SU-DHL-6 (cell line): ENCODE results near the gene SERINC2.

Source experiments
- H2AFZ ChIP-seq: fragments of 200-600 bp; sonication (generic); 2 replicates; pipeline ENCODE4 v1.6.1; 2014; ENCODE audit warnings: low read depth, mild to moderate bottlenecking, moderate library complexity, mixed read lengths, antibody characterized with exemption, low read length; ENCODE audit not compliant: severe bottlenecking
- H3F3A ChIP-seq: fragments of 200-600 bp; shearing (Covaris generic); 2 replicates; pipeline ENCODE4 v1.6.0; 2016; ENCODE audit warnings: antibody characterized with exemption, mild to moderate bottlenecking; ENCODE audit not compliant: insufficient read depth
- H3K27ac ChIP-seq: fragments of 200-600 bp; sonication (generic); 2 replicates; pipeline ENCODE4 v1.5.1; 2016; ENCODE audit warnings: low read depth, mild to moderate bottlenecking, low read length, moderate library complexity, mixed read lengths
- H3K27me3 ChIP-seq: fragments of 200-600 bp; sonication (generic), shearing (Covaris generic); 2 replicates; pipeline ENCODE4 v1.6.0; 2014; ENCODE audit warnings: mild to moderate bottlenecking, low read length
- H3K36me3 ChIP-seq: fragments of 200-600 bp; sonication (generic); 2 replicates; pipeline ENCODE4 v1.6.1; 2014; ENCODE audit warnings: mild to moderate bottlenecking, low read length, mixed read lengths
- H3K4me2 ChIP-seq: fragments of 300-600, 200-600 bp; shearing (Covaris generic), sonication (generic); 2 replicates; pipeline ENCODE4 v1.6.0; 2014; ENCODE audit warnings: low read length, low read depth, mild to moderate bottlenecking; ENCODE audit not compliant: poor library complexity, severe bottlenecking
- H3K4me3 ChIP-seq: fragments of 200-600 bp; sonication (generic); 2 replicates; pipeline ENCODE4 v1.5.1; 2014; ENCODE audit warnings: antibody characterized with exemption, low read length, mild to moderate bottlenecking, mixed read lengths; ENCODE audit not compliant: insufficient read depth, poor library complexity, severe bottlenecking
- H3K79me2 ChIP-seq: fragments of 200-600 bp; sonication (generic); 2 replicates; pipeline ENCODE4 v1.6.1; 2014; ENCODE audit warnings: mild to moderate bottlenecking, low read length, moderate library complexity; ENCODE audit not compliant: insufficient read depth
- H3K9ac ChIP-seq: fragments of 200-600 bp; sonication (generic); 2 replicates; pipeline ENCODE4 v1.7.0; 2014; ENCODE audit warnings: mild to moderate bottlenecking, low read length
- H3K9me2 ChIP-seq: fragments of 200-600 bp; sonication (generic); replicated peaks from 2 replicates; pipeline ENCODE4 v1.6.1; 2014; ENCODE audit warnings: low read length; ENCODE audit not compliant: insufficient read depth
- H3K9me3 ChIP-seq: fragments of 200-600 bp; sonication (generic); 2 replicates; pipeline ENCODE4 v1.6.1; 2014; ENCODE audit warnings: low read length, mixed read lengths; ENCODE audit not compliant: insufficient read depth
- H4K20me1 ChIP-seq: fragments of 200-600 bp; sonication (generic); 2 replicates; pipeline ENCODE4 v1.6.1; 2014; ENCODE audit warnings: low read depth, mild to moderate bottlenecking, antibody characterized with exemption, low read length, moderate library complexity, mixed read lengths
- EZH2phosphoT487 ChIP-seq: fragments of 200-600 bp; sonication (generic), shearing (Covaris generic); conservative IDR thresholded peaks from 2 replicates; pipeline ENCODE4 v1.6.1; 2018; ENCODE audit warnings: mild to moderate bottlenecking, antibody characterized with exemption, low read length, moderate library complexity, mixed read lengths
- TF ChIP-seq, protein P1 (sequence below): fragments of 200-600 bp; sonication (generic); IDR thresholded peaks from one replicate; pipeline ENCODE4 v1.5.1; 2017; ENCODE audit warnings: antibody characterized with exemption, mild to moderate bottlenecking, low read length, moderate library complexity; ENCODE audit not compliant: insufficient read depth, poor library complexity, severe bottlenecking

The SERINC2 gene

GRCh38 chr1:31433396-31433930 is 20.4 kb downstream of the SERINC2 start:
- Histone ChIP-seq H3K9me2 (no peaks in the 10 kb centered on the region), H3K4me2 (no peak overlapping the region), H3K9me3 (no peaks in the 10 kb centered on the region), H3K27ac (no peak overlapping the region), H3K9ac (no peak overlapping the region), H3K79me2 (no peaks in the 10 kb centered on the region), H4K20me1 (no peaks in the 10 kb centered on the region), H3K4me3 (no peak overlapping the region), H3K36me3 (no peaks in the 10 kb centered on the region), H2AFZ (no peak overlapping the region), H3F3A (no peaks in the 10 kb centered on the region), H3K27me3 (no peaks in the 10 kb centered on the region)
- TF ChIP-seq, protein P1, sequence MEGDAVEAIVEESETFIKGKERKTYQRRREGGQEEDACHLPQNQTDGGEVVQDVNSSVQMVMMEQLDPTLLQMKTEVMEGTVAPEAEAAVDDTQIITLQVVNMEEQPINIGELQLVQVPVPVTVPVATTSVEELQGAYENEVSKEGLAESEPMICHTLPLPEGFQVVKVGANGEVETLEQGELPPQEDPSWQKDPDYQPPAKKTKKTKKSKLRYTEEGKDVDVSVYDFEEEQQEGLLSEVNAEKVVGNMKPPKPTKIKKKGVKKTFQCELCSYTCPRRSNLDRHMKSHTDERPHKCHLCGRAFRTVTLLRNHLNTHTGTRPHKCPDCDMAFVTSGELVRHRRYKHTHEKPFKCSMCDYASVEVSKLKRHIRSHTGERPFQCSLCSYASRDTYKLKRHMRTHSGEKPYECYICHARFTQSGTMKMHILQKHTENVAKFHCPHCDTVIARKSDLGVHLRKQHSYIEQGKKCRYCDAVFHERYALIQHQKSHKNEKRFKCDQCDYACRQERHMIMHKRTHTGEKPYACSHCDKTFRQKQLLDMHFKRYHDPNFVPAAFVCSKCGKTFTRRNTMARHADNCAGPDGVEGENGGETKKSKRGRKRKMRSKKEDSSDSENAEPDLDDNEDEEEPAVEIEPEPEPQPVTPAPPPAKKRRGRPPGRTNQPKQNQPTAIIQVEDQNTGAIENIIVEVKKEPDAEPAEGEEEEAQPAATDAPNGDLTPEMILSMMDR, result no peak
- TF ChIP-seq EZH2phosphoT487, result no peak

DNA sequence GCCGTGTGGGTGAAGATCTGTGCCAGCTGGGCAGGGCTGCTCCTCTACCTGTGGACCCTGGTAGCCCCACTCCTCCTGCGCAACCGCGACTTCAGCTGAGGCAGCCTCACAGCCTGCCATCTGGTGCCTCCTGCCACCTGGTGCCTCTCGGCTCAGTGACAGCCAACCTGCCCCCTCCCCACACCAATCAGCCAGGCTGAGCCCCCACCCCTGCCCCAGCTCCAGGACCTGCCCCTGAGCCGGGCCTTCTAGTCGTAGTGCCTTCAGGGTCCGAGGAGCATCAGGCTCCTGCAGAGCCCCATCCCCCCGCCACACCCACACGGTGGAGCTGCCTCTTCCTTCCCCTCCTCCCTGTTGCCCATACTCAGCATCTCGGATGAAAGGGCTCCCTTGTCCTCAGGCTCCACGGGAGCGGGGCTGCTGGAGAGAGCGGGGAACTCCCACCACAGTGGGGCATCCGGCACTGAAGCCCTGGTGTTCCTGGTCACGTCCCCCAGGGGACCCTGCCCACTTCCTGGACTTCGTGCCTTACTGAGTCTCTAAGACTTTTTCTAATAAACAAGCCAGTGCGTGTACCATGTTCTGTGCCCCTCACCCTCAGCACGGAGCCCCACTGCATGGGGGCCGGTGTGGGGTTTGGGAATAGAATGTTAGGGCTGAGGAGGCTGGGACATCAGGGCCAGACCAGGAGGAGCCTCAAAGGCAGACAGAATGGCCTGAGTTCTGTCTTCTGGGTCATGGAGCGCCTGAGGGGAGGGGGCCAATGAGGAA is 21.3 kb downstream of the SERINC2 start:
- Histone ChIP-seq H3K4me3 (no peak overlapping the region), H2AFZ (no peak overlapping the region), H3K9me2 (no peaks in the 10 kb centered on the region), H3K9me3 (no peaks in the 10 kb centered on the region), H3K79me2 (no peaks in the 10 kb centered on the region), H3F3A (no peaks in the 10 kb centered on the region), H3K9ac (no peak overlapping the region), H3K27me3 (no peaks in the 10 kb centered on the region), H3K27ac (no peak overlapping the region), H3K36me3 (no peaks in the 10 kb centered on the region), H4K20me1 (no peaks in the 10 kb centered on the region), H3K4me2 (no peak overlapping the region)
- no peak for TF ChIP-seq EZH2phosphoT487
- TF ChIP-seq, protein P1, result no peak

- no peak overlapping the region for H2AFZ ChIP-seq
- H3F3A ChIP-seq, result no peaks in the 10 kb centered on the region
- TF ChIP-seq, protein P1, result no peak
- no peak for TF ChIP-seq EZH2phosphoT487
- no peaks in the 10 kb centered on the region for H4K20me1 ChIP-seq
- no peaks in the 10 kb centered on the region for H3K9me3 ChIP-seq
- no peaks in the 10 kb centered on the region for H3K36me3 ChIP-seq
- no peaks in the 10 kb centered on the region for H3K79me2 ChIP-seq
- no peak overlapping the region for H3K27ac ChIP-seq
- H3K4me3 ChIP-seq, result no peak overlapping the region
- no peaks in the 10 kb centered on the region for H3K9me2 ChIP-seq
- H3K9ac ChIP-seq, result no peak overlapping the region
- H3K27me3 ChIP-seq, result no peaks in the 10 kb centered on the region
- H3K4me2 ChIP-seq, result no peak overlapping the region
Measured at GRCh38 chr1:31434979-31435378, 22.0 kb downstream of the SERINC2 start.
